ENCODE results near the gene USP5.

USP5 gene

GRCh38 chr12:6836851-6837250 is 15.1 kb upstream of the USP5 start:
- TF ChIP-seq POLR2A (IDR thresholded peaks at IDR 0.05; ENCODE audit: extremely low read depth, insufficient read length) (no peak), MAX (IDR thresholded peaks at IDR 0.05; ENCODE audit: low read depth, low read length) (no peak), CTCF (IDR thresholded peaks at IDR 0.05; ENCODE audit: low read depth, low read length) (no peak), MYC (IDR thresholded peaks at IDR 0.05; ENCODE audit: low read depth, low read length) (no peak)
- no peak for DNase-seq (ENCODE audit: low read depth)
- no peak overlapping the region for H3K4me3 ChIP-seq (ENCODE audit: low read depth, low read length)

GRCh38 chr12:6837370-6838060 is 14.4 kb upstream of the USP5 start:
- DNase-seq (ENCODE audit: low read depth), result no peak
- TF ChIP-seq POLR2A (IDR thresholded peaks at IDR 0.05; ENCODE audit: extremely low read depth, insufficient read length) (no peak), MAX (IDR thresholded peaks at IDR 0.05; ENCODE audit: low read depth, low read length) (no peak), MYC (IDR thresholded peaks at IDR 0.05; ENCODE audit: low read depth, low read length) (no peak), CTCF (IDR thresholded peaks at IDR 0.05; ENCODE audit: low read depth, low read length) (no peak)
- no peak overlapping the region for H3K4me3 ChIP-seq (ENCODE audit: low read depth, low read length)

- H3K4me3 ChIP-seq (ENCODE audit: low read depth, low read length), result no peak overlapping the region
- DNase-seq (ENCODE audit: low read depth), result no peak
- TF ChIP-seq CTCF (IDR thresholded peaks at IDR 0.05; ENCODE audit: low read depth, low read length) (no peak), POLR2A (IDR thresholded peaks at IDR 0.05; ENCODE audit: extremely low read depth, insufficient read length) (no peak), MYC (IDR thresholded peaks at IDR 0.05; ENCODE audit: low read depth, low read length) (no peak), MAX (IDR thresholded peaks at IDR 0.05; ENCODE audit: low read depth, low read length) (no peak)
Observed at GRCh38 chr12:6838854-6839253, 13.1 kb upstream of the USP5 start.

- DNase-seq (ENCODE audit: low read depth), result no peak
- TF ChIP-seq MAX (IDR thresholded peaks at IDR 0.05; ENCODE audit: low read depth, low read length), result no peak
- TF ChIP-seq MYC (IDR thresholded peaks at IDR 0.05; ENCODE audit: low read depth, low read length), result no peak
- no peak for TF ChIP-seq POLR2A (IDR thresholded peaks at IDR 0.05; ENCODE audit: extremely low read depth, insufficient read length)
- no peak for TF ChIP-seq CTCF (IDR thresholded peaks at IDR 0.05; ENCODE audit: low read depth, low read length)
- H3K4me3 ChIP-seq (ENCODE audit: low read depth, low read length), result no peak overlapping the region
Observed at GRCh38 chr12:6839482-6840201, 12.3 kb upstream of the USP5 start.

- H3K4me3 ChIP-seq (ENCODE audit: low read depth, low read length), result no peak overlapping the region
- TF ChIP-seq MYC (IDR thresholded peaks at IDR 0.05; ENCODE audit: low read depth, low read length) (no peak), POLR2A (IDR thresholded peaks at IDR 0.05; ENCODE audit: extremely low read depth, insufficient read length) (no peak), MAX (IDR thresholded peaks at IDR 0.05; ENCODE audit: low read depth, low read length) (no peak), CTCF (IDR thresholded peaks at IDR 0.05; ENCODE audit: low read depth, low read length) (no peak)
- DNase-seq (ENCODE audit: low read depth), result no peak
Observed at GRCh38 chr12:6840330-6840729, 11.6 kb upstream of the USP5 start.

All from NB4 (cell line).